K562 (cell line): ENCODE data around the gene ARNT2. TPM values are rescaled to one million over a fixed set of nuclear protein-coding genes. Genes with fewer than 3 reads are reported as not detected.

Source experiments
- ATAC-seq: fragments of 200-7000 bp; cut with Tn5 transposase; 3 replicates; pipeline ENCODE4 v1.9.1; 2020; ENCODE audit warnings: moderate library complexity
- BruUV-seq: library from RNA; stranded (reverse); fragments of 400-500 nt; replicated peaks from 2 replicates; lab custom pipeline; 2021; lab: Mats Ljungman, UMichigan
- CTCF ChIA-PET: fragments of 300-600 bp; formaldehyde crosslinking; extraction: SDS; loops from one replicate; lab custom pipeline; 2021; ENCODE audit warnings: low intra/inter-chr PET ratio; lab: Yijun Ruan, JAX
- POLR2A ChIA-PET: fragments of 300-600, 350-650 bp; sonication (Branson Sonifier 250); formaldehyde crosslinking; extraction: SDS; loops from one replicate; lab custom pipeline; 2021; ENCODE audit warnings: antibody characterized with exemption, inconsistent platforms; lab: Yijun Ruan, JAX
- DNase-seq, 4 experiments: peaks; one replicate each; pipeline versions ENCODE4 v3.0.0 to v3.0.0-alpha.2; 2011 to 2018; ENCODE audit warnings: low spot score in 3 of 4, mixed read lengths in 3 of 4; ENCODE audit errors: extremely low read depth in 1 of 4
- FAIRE-seq: peaks from 2 replicates; lab custom pipeline; 2011; peaks lifted over from hg19 to GRCh38; lab: Jason Lieb, UNC
- H2AFZ ChIP-seq: 2 replicates; pipeline ENCODE4 v1.6.0; 2011; ENCODE audit warnings: low read depth, low read length, control low read depth, inconsistent platforms
- H3K27ac ChIP-seq: fragments of 200-600 bp; 3 replicates; pipeline ENCODE4 v1.8.0; 2011; ENCODE audit warnings: low read depth, mild to moderate bottlenecking, control low read depth, inconsistent platforms, low read length, moderate library complexity, mixed read lengths; ENCODE audit errors: extremely low read depth
- H3K27me3 ChIP-seq, 2 experiments: fragments of 300-600 bp in 1 of 2; 2 replicates in 1 of 2; 3 replicates in 1 of 2; pipeline versions ENCODE4 v1.6.0 to v1.8.0; 2011; ENCODE audit warnings: inconsistent platforms in 2 of 2, low read length in 2 of 2, mild to moderate bottlenecking in 1 of 2, mixed read lengths in 1 of 2, moderate library complexity in 1 of 2; ENCODE audit not compliant: control insufficient read depth in 2 of 2, insufficient read depth in 2 of 2
- H3K36me3 ChIP-seq: fragments of 300-600 bp; 3 replicates; pipeline ENCODE4 v1.8.0; 2011; ENCODE audit warnings: mild to moderate bottlenecking, low read length, inconsistent platforms; ENCODE audit not compliant: control insufficient read depth, insufficient read depth
- H3K4me1 ChIP-seq, 2 experiments: fragments of 200-600 bp in 1 of 2; replicated peaks in 1 of 2; 2 replicates in 1 of 2; 3 replicates in 1 of 2; pipeline versions ENCODE4 v1.5.1 to v1.8.0; 2011; ENCODE audit warnings: inconsistent platforms in 2 of 2, low read length in 2 of 2, mild to moderate bottlenecking in 1 of 2, mixed read lengths in 1 of 2, moderate library complexity in 1 of 2; ENCODE audit not compliant: control insufficient read depth in 2 of 2, insufficient read depth in 2 of 2
- H3K4me2 ChIP-seq: 2 replicates; pipeline ENCODE4 v1.6.1; 2011; ENCODE audit warnings: low read length, control low read depth, inconsistent platforms, mixed read lengths; ENCODE audit not compliant: insufficient read depth
- H3K4me3 ChIP-seq: fragments of 200-600 bp; sonication (generic), shearing (Covaris generic); 2 replicates; pipeline ENCODE4 v1.5.1; 2016; ENCODE audit warnings: control low read depth, inconsistent platforms
- H3K79me2 ChIP-seq: fragments of 200-600 bp; 3 replicates; pipeline ENCODE4 v1.8.0; 2011; ENCODE audit warnings: low read length, inconsistent platforms; ENCODE audit not compliant: control insufficient read depth, insufficient read depth
- H3K9ac ChIP-seq, 2 experiments: 2 replicates each; pipeline versions ENCODE4 v1.6.0 to v1.6.1; 2011; ENCODE audit warnings: low read depth in 2 of 2, low read length in 2 of 2, control low read depth in 1 of 2, inconsistent platforms in 1 of 2, mild to moderate bottlenecking in 1 of 2, mixed read lengths in 1 of 2; ENCODE audit not compliant: insufficient read depth in 1 of 2
- H3K9me1 ChIP-seq: one replicate; pipeline ENCODE4 v1.6.0; 2011; ENCODE audit warnings: inconsistent platforms, mild to moderate bottlenecking, low read length, moderate library complexity; ENCODE audit not compliant: control insufficient read depth, insufficient read depth
- H3K9me3 ChIP-seq: replicated peaks from 2 replicates; pipeline ENCODE4 v1.5.1; 2011; ENCODE audit warnings: low read depth, low read length, inconsistent platforms; ENCODE audit not compliant: control insufficient read depth, insufficient read depth
- H4K20me1 ChIP-seq: replicated peaks from 2 replicates; pipeline ENCODE4 v1.6.1; 2011; ENCODE audit warnings: low read length, inconsistent platforms, mixed read lengths; ENCODE audit not compliant: control insufficient read depth, insufficient read depth
- CHAMP1 ChIP-seq: fragments of 450-650 bp; IDR thresholded peaks from 2 replicates; pipeline ENCODE4 v1.6.1; 2016; ENCODE audit warnings: mild to moderate bottlenecking
- L3MBTL2 ChIP-seq: fragments of 450-650 bp; IDR thresholded peaks from 2 replicates; pipeline ENCODE4 v1.6.1; 2016; ENCODE audit warnings: mild to moderate bottlenecking, moderate library complexity
- MXD1 ChIP-seq: fragments of 250-450 bp; sonication (Bioruptor Pico); IDR thresholded peaks from 2 replicates; pipeline ENCODE4 v1.8.0; 2021; ENCODE audit warnings: borderline replicate concordance, mild to moderate bottlenecking, moderate library complexity; ENCODE audit not compliant: poor library complexity, severe bottlenecking
- MYBL2 ChIP-seq, 2 experiments: fragments of 450-650 bp in 1 of 2; sonication (generic) in 1 of 2; formaldehyde crosslinking in 1 of 2; IDR thresholded peaks; 2 replicates each; pipeline versions ENCODE4 v1.6.1 to v1.8.1; 2017 to 2022; ENCODE audit warnings: borderline replicate concordance in 1 of 2, inconsistent platforms in 1 of 2, low read depth in 1 of 2, mild to moderate bottlenecking in 1 of 2, missing genetic modification reagents in 1 of 2, moderate library complexity in 1 of 2
- XRCC4 ChIP-seq: IDR thresholded peaks from one replicate; pipeline ENCODE4 v1.6.1; 2011; ENCODE audit not compliant: insufficient read depth, insufficient read length; ENCODE audit errors: extremely low read depth
- ZNF436 ChIP-seq: fragments of 250-450, 450-650 bp; sonication (Bioruptor Pico); formaldehyde crosslinking; IDR thresholded peaks from 2 replicates; pipeline ENCODE4 v1.7.0; 2020; ENCODE audit warnings: mild to moderate bottlenecking
- WGBS: fragments of 100-300 bp; shearing (Covaris generic); methylation state at CpG from one replicate; pipeline ENCODE4 v1.1.6; 2016; ENCODE audit warnings: low coverage, mixed read lengths; ENCODE audit not compliant: insufficient coverage; ENCODE audit errors: missing lambda C conversion rate; 5-methylcytosine and 5-hydroxymethylcytosine counted together
- in situ Hi-C: fragments of 300-500 bp; cut with MboI; formaldehyde crosslinking; loops from 4 replicates; pipeline ENCODE4 v1.15.0; 2018; ENCODE audit warnings: inconsistent platforms, mixed read lengths
- intact Hi-C: fragments of 100-400 bp; cut with micrococcal nuclease; formaldehyde crosslinking; loops from 2 replicates; pipeline ENCODE4 v1.14.2; 2022
- polyA plus RNA-seq, 8 experiments: library from polyadenylated mRNA; depleted of rRNA in 4 of 8; stranded (reverse) in 5 of 8; unstranded in 3 of 8; fragments of >200 nt; fragmentation: Nextera tagmentation in 2 of 8; fragmentation: Illumina TruSeq in 1 of 8; extraction: Ambion mirVana in 2 of 8; extraction: Trizol in 1 of 8; gene quantifications; 2 replicates each; pipeline versions ENCODE4 v1.2.1 to v1.2.3, GENCODE V29; 2011 to 2014; ENCODE audit warnings: inconsistent platforms in 1 of 8, missing spikeins in 1 of 8
- total RNA-seq, 7 experiments: library from RNA; depleted of rRNA in 6 of 7; stranded (reverse); fragments of >200 nt in 6 of 7; fragmentation: Illumina TruSeq in 2 of 7; extraction: Trizol in 2 of 7; gene quantifications; 2 replicates each; pipeline versions ENCODE4 v1.2.1 to v1.2.3, GENCODE V29; 2011 to 2021; ENCODE audit warnings: low replicate concordance in 1 of 7

ARNT2 gene
- total and polyA plus RNA-seq, 9 of the 15 experiments (the other 6 are each of a cell fraction or from before 2014, with no cell fraction given): 0.01 TPM; not detected in 8

- FAIRE-seq: no peak
- Histone ChIP-seq H3K79me2 (no peaks in the 10 kb centered on the region), H3K36me3 (no peaks in the 10 kb centered on the region), H3K4me1 (no peaks in the 10 kb centered on the region), H2AFZ (no peak overlapping the region), H3K9ac (no peak overlapping the region), H3K9me1 (no peaks in the 10 kb centered on the region), H3K4me2 (no peak overlapping the region), H4K20me1 (no peaks in the 10 kb centered on the region), H3K27ac (no peak overlapping the region), H3K4me3 (no peak overlapping the region), H3K9me3 (peaks cover 2% of the 10 kb centered on the region; the same call in 1 of the 2 replicates), H3K27me3 (no peaks in the 10 kb centered on the region; a peak in 1 of 5 replicates)
- WGBS: 2% methylated on average over 7 of the region's 7 CpGs
- BruUV-seq: no TSS peak
- ATAC-seq: no peak
- intact Hi-C loops: no loop called here
- no peak for TF ChIP-seq MXD1 (CRISPR knock-in tag)
- TF ChIP-seq XRCC4: no peak
- TF ChIP-seq ZNF436 (CRISPR knock-in tag): no peak
- no peak for TF ChIP-seq L3MBTL2
- TF ChIP-seq CHAMP1: no peak
- TF ChIP-seq MYBL2 (IDR thresholded peaks at IDR 0.05; ENCODE audit: low read depth): no peak
- no peak for TF ChIP-seq MYBL2 (CRISPR knock-in tag; IDR thresholded peaks at IDR 0.05; ENCODE audit: borderline replicate concordance)
- CTCF ChIA-PET: no interaction called here
- POLR2A ChIA-PET: no interaction called here
- DNase-seq: no peak
- in situ Hi-C loops: no loop called here
Measured at GRCh38 chr15:80641384-80641783, 237.2 kb downstream of the ARNT2 start.
